C1 segment of cervical spinal cord (tissue), 14 donors: ENCODE data around the gene SLC25A25.
"Not testable (repeated sequence)": the region's sequence is repeated elsewhere in the genome, so short reads cannot be mapped to it uniquely, and the experiment has no call there.

ENCODE experiments used
- DNase-seq, 14 donors: peaks; one replicate each; lab custom pipeline; 2025; lab: John Stamatoyannopoulos, UW

Gene SLC25A25

GRCh38 chr9:128109050-128109709, 41.1 kb downstream of the SLC25A25 start:
- DNase-seq = no peak

- not testable (repeated sequence) for DNase-seq
Measured at GRCh38 chr9:128111726-128112125, 43.7 kb downstream of the SLC25A25 start.

GRCh38 chr9:128113526-128114325, 45.7 kb downstream of the SLC25A25 start:
- DNase-seq = no peak

GRCh38 chr9:128114326-128115186, 46.5 kb downstream of the SLC25A25 start:
- DNase-seq = no peak

- DNase-seq = no peak
Measured at GRCh38 chr9:128115187-128116103, 47.4 kb downstream of the SLC25A25 start.

- DNase-seq = no peak
Measured at GRCh38 chr9:128116104-128117083, 48.4 kb downstream of the SLC25A25 start.

- DNase-seq = peak in 13 of 14 donors; percentile 26 to 93 (median 82)
Measured at GRCh38 chr9:128117613-128118471, 49.8 kb downstream of the SLC25A25 start.

- DNase-seq = no peak
Measured at GRCh38 chr9:128118472-128118857, 50.4 kb downstream of the SLC25A25 start.

- DNase-seq = peak in 1 of 14 donors; percentile 15
Measured at GRCh38 chr9:128118971-128119665, 51.1 kb downstream of the SLC25A25 start.

- DNase-seq = no peak
Measured at GRCh38 chr9:128120061-128120740, 52.2 kb downstream of the SLC25A25 start.

GRCh38 chr9:128120741-128121465, 52.9 kb downstream of the SLC25A25 start:
- DNase-seq = no peak

GRCh38 chr9:128121466-128121810, 53.4 kb downstream of the SLC25A25 start:
- DNase-seq = no peak

- no peak for DNase-seq
Measured at GRCh38 chr9:128121924-128122808, 54.1 kb downstream of the SLC25A25 start.

GRCh38 chr9:128122809-128123175, 54.8 kb downstream of the SLC25A25 start:
- DNase-seq = no peak

- no peak for DNase-seq
Measured at GRCh38 chr9:128123451-128124080, 55.5 kb downstream of the SLC25A25 start.

GRCh38 chr9:128124451-128124850, 56.4 kb downstream of the SLC25A25 start:
- DNase-seq = no peak
